H9 (cell line): ENCODE data around the gene INSYN2B. TPM values are rescaled to one million over a fixed set of nuclear protein-coding genes. Genes with fewer than 3 reads are reported as not detected.

ENCODE experiments used
- DNase-seq: peaks from one replicate; pipeline ENCODE4 v3.0.0-alpha.2; 2017
- H2AFZ ChIP-seq: one replicate; pipeline ENCODE4 v1.6.1; 2013; ENCODE audit warnings: mild to moderate bottlenecking, low read length, control low read depth, moderate library complexity
- H2AK5ac ChIP-seq: 2 replicates; pipeline ENCODE4 v1.6.1; 2013; ENCODE audit warnings: low read length, control low read depth, mixed read lengths; ENCODE audit not compliant: insufficient read length
- H2BK120ac ChIP-seq: one replicate; pipeline ENCODE4 v1.6.1; 2013; ENCODE audit warnings: low read depth, mild to moderate bottlenecking, low read length, control low read depth, inconsistent platforms; ENCODE audit not compliant: poor library complexity, severe bottlenecking
- H2BK12ac ChIP-seq: 2 replicates; pipeline ENCODE4 v1.6.1; 2013; ENCODE audit warnings: low read length, control low read depth, mixed read lengths, low read depth; ENCODE audit not compliant: insufficient read length
- H2BK15ac ChIP-seq: 2 replicates; pipeline ENCODE4 v1.6.1; 2013; ENCODE audit warnings: low read depth, low read length, control low read depth
- H2BK20ac ChIP-seq: one replicate; pipeline ENCODE4 v1.6.1; 2013; ENCODE audit warnings: low read depth, mild to moderate bottlenecking, low read length, control low read depth, inconsistent platforms; ENCODE audit not compliant: poor library complexity, severe bottlenecking
- H2BK5ac ChIP-seq: 2 replicates; pipeline ENCODE4 v1.6.1; 2013; ENCODE audit warnings: low read length, control low read depth, mixed read lengths; ENCODE audit not compliant: insufficient read length
- H3K14ac ChIP-seq: 2 replicates; pipeline ENCODE4 v1.6.1; 2013; ENCODE audit warnings: low read length, control low read depth; ENCODE audit not compliant: insufficient read depth
- H3K18ac ChIP-seq: 2 replicates; pipeline ENCODE4 v1.6.1; 2013; ENCODE audit warnings: low read depth, mild to moderate bottlenecking, mixed read lengths, low read length, control low read depth; ENCODE audit not compliant: insufficient read length
- H3K23ac ChIP-seq: 2 replicates; pipeline ENCODE4 v1.6.1; 2013; ENCODE audit warnings: low read length, control low read depth, mixed read lengths, low read depth; ENCODE audit not compliant: insufficient read length
- H3K23me2 ChIP-seq: 2 replicates; pipeline ENCODE4 v1.6.1; 2013; ENCODE audit warnings: low read depth, mild to moderate bottlenecking, mixed read lengths, low read length, control low read depth; ENCODE audit not compliant: insufficient read length, poor library complexity, severe bottlenecking
- H3K27ac ChIP-seq: 2 replicates; pipeline ENCODE4 v1.5.1; 2013; ENCODE audit warnings: low read length, control low read depth, mixed read lengths, low read depth; ENCODE audit not compliant: insufficient read length
- H3K27me3 ChIP-seq: 2 replicates; pipeline ENCODE4 v1.6.1; 2013; ENCODE audit warnings: low read length, control low read depth, inconsistent platforms; ENCODE audit not compliant: insufficient read depth
- H3K4ac ChIP-seq: 2 replicates; pipeline ENCODE4 v1.6.1; 2013; ENCODE audit warnings: low read depth, mild to moderate bottlenecking, control low read depth, inconsistent platforms, low read length, moderate library complexity
- H3K4me1 ChIP-seq: 2 replicates; pipeline ENCODE4 v1.6.1; 2013; ENCODE audit warnings: low read length, control low read depth, inconsistent platforms; ENCODE audit not compliant: insufficient read depth
- H3K4me2 ChIP-seq: 2 replicates; pipeline ENCODE4 v1.6.1; 2013; ENCODE audit warnings: low read length, control low read depth, mixed read lengths; ENCODE audit not compliant: insufficient read length, insufficient read depth
- H3K56ac ChIP-seq: 2 replicates; pipeline ENCODE4 v1.6.1; 2013; ENCODE audit warnings: low read depth, mild to moderate bottlenecking, mixed read lengths, low read length, control low read depth; ENCODE audit not compliant: insufficient read length
- H3K79me1 ChIP-seq: 2 replicates; pipeline ENCODE4 v1.6.1; 2013; ENCODE audit warnings: low read depth, mild to moderate bottlenecking, moderate library complexity, low read length, control low read depth, inconsistent platforms; ENCODE audit not compliant: insufficient read depth, poor library complexity, severe bottlenecking
- H3K79me2 ChIP-seq: 2 replicates; pipeline ENCODE4 v1.6.1; 2013; ENCODE audit warnings: low read length, control low read depth, inconsistent platforms; ENCODE audit not compliant: insufficient read depth
- H3K9ac ChIP-seq: 2 replicates; pipeline ENCODE4 v1.6.1; 2013; ENCODE audit warnings: low read length, control low read depth, mixed read lengths; ENCODE audit not compliant: insufficient read length; ENCODE audit errors: extremely low read depth
- H3K9me3 ChIP-seq: one replicate; pipeline ENCODE4 v1.6.1; 2013; ENCODE audit warnings: low read depth, low read length, inconsistent platforms; ENCODE audit not compliant: control insufficient read depth
- H3T11ph ChIP-seq: one replicate; pipeline ENCODE4 v1.6.1; 2013; ENCODE audit warnings: mild to moderate bottlenecking, low read length, control low read depth, inconsistent platforms
- H4K20me1 ChIP-seq: one replicate; pipeline ENCODE4 v1.6.1; 2013; ENCODE audit not compliant: control insufficient read depth, insufficient read length, insufficient read depth
- H4K5ac ChIP-seq: 2 replicates; pipeline ENCODE4 v1.6.1; 2013; ENCODE audit warnings: low read depth, mild to moderate bottlenecking, mixed read lengths, low read length, control low read depth; ENCODE audit not compliant: insufficient read length
- H4K8ac ChIP-seq: replicated peaks from 2 replicates; pipeline ENCODE4 v1.6.1; 2013; ENCODE audit warnings: low read length, control low read depth, mixed read lengths, low read depth; ENCODE audit not compliant: insufficient read length
- H4K91ac ChIP-seq: 2 replicates; pipeline ENCODE4 v1.6.1; 2013; ENCODE audit warnings: low read depth, mild to moderate bottlenecking, moderate library complexity, mixed read lengths, low read length, control low read depth; ENCODE audit not compliant: insufficient read length
- H3K27ac Mint-ChIP-seq, 3 experiments: 2 replicates in 2 of 3; 3 replicates in 1 of 3; pipeline ENCODE4 v1.8.0; 2020 to 2021; ENCODE audit warnings: mixed read lengths in 3 of 3, mild to moderate bottlenecking in 1 of 3, moderate library complexity in 1 of 3
- H3K27me3 Mint-ChIP-seq: 2 replicates; pipeline ENCODE4 v1.8.0; 2021; ENCODE audit warnings: low read depth, mild to moderate bottlenecking, moderate library complexity, mixed read lengths
- H3K36me3 Mint-ChIP-seq, 3 experiments: 2 replicates in 2 of 3; 3 replicates in 1 of 3; pipeline ENCODE4 v1.8.0; 2020 to 2021; ENCODE audit warnings: low read depth in 3 of 3, mixed read lengths in 3 of 3; ENCODE audit not compliant: insufficient read depth in 1 of 3
- H3K4me1 Mint-ChIP-seq, 2 experiments: 2 replicates each; pipeline ENCODE4 v1.8.0; 2020; ENCODE audit warnings: mixed read lengths in 2 of 2
- H3K4me3 Mint-ChIP-seq, 2 experiments: 2 replicates in 1 of 2; 3 replicates in 1 of 2; pipeline ENCODE4 v1.8.0; 2020 to 2021; ENCODE audit warnings: mild to moderate bottlenecking in 2 of 2, mixed read lengths in 2 of 2, moderate library complexity in 1 of 2
- H3K9me3 Mint-ChIP-seq, 2 experiments: 2 replicates in 1 of 2; 3 replicates in 1 of 2; pipeline ENCODE4 v1.8.0; 2020; ENCODE audit warnings: mild to moderate bottlenecking in 2 of 2, mixed read lengths in 2 of 2, moderate library complexity in 1 of 2
- CTCF ChIP-seq: fragments of 200-600 bp; sonication (generic); conservative IDR thresholded peaks from 3 replicates; pipeline ENCODE4 v1.8.0; 2021; ENCODE audit warnings: antibody characterized with exemption, mild to moderate bottlenecking
- WGBS: extraction: QIAGEN DNeasy Blood & Tissue Kit; methylation state at CpG from one replicate; pipeline ENCODE4 v1.1.7; 2013; ENCODE audit warnings: missing lambda C conversion rate, low lambda C conversion rate, mixed read lengths; ENCODE audit not compliant: insufficient read length; ENCODE audit errors: extremely low coverage; 5-methylcytosine and 5-hydroxymethylcytosine counted together
- total RNA-seq: library from RNA; stranded (reverse); gene quantifications from 2 replicates; pipeline ENCODE4 v1.2.1, GENCODE V29; 2021

INSYN2B gene
- total RNA-seq, 1 experiment from 2014 or later = not detected

GRCh38 chr5:169993485-169993790 lies 13.1 kb upstream of the INSYN2B start:
- H3K27ac ChIP-seq = no peak overlapping the region
- no peaks in the 10 kb centered on the region for H3K27me3 ChIP-seq
- no peaks in the 10 kb centered on the region for H3K79me2 ChIP-seq
- TF ChIP-seq CTCF = no peak
- H2BK12ac ChIP-seq = no peak overlapping the region
- no peaks in the 10 kb centered on the region for H3K9me3 ChIP-seq
- H3K79me1 ChIP-seq = no peaks in the 10 kb centered on the region
- no peak overlapping the region for H2AFZ ChIP-seq
- H3K23ac ChIP-seq = no peak overlapping the region
- H4K91ac ChIP-seq = no peak overlapping the region
- WGBS = no CpG with 5 or more reads among the region's 2 CpGs
- no peak overlapping the region for H3K56ac ChIP-seq
- DNase-seq = no peak
- no peak overlapping the region for H3K4ac ChIP-seq
- H2BK120ac ChIP-seq = no peak overlapping the region
- H3K23me2 ChIP-seq = no peaks in the 10 kb centered on the region
- H2BK5ac ChIP-seq = no peak overlapping the region
- no peak overlapping the region for H2BK15ac ChIP-seq
- Mint-ChIP-seq H3K9me3 (no peaks in the 10 kb centered on the region), H3K4me1 (peaks cover 21 to 27% of the 10 kb centered on the region in 2 experiments), H3K36me3 (no peaks in the 10 kb centered on the region), H3K4me3 (no peak overlapping the region), H3K27ac (peak overlapping the region in 1 of 3 experiments; percentile 41; a peak in 1 of 7 replicates), H3K27me3 (no peaks in the 10 kb centered on the region; the same call in 1 of the 2 replicates)
- no peak overlapping the region for H3K9ac ChIP-seq
- no peak overlapping the region for H2BK20ac ChIP-seq
- peaks cover 2% of the 10 kb centered on the region; the same call in 1 of the 2 replicates for H3K4me1 ChIP-seq
- no peak overlapping the region for H3K4me2 ChIP-seq
- H3K18ac ChIP-seq = peak overlapping the region; percentile 18
- no peaks in the 10 kb centered on the region for H4K20me1 ChIP-seq
- H3K14ac ChIP-seq = no peak overlapping the region; the same call in 1 of the 2 replicates
- no peak overlapping the region for H3T11ph ChIP-seq
- no peak overlapping the region for H4K8ac ChIP-seq
- no peak overlapping the region for H2AK5ac ChIP-seq
- no peak overlapping the region for H4K5ac ChIP-seq
